IPS-18a (cell line): Measurements from ENCODE around the gene ADAMTS20.

ENCODE experiments used
- H3K27ac ChIP-seq: one replicate; pipeline ENCODE4 v1.5.1; 2013; ENCODE audit warnings: low read length
- H3K27me3 ChIP-seq: one replicate; pipeline ENCODE4 v1.6.1; 2013; ENCODE audit warnings: mild to moderate bottlenecking, low read length; ENCODE audit not compliant: control insufficient read depth, insufficient read depth
- H3K36me3 ChIP-seq: one replicate; pipeline ENCODE4 v1.6.1; 2013; ENCODE audit warnings: low read depth, low read length; ENCODE audit not compliant: control insufficient read depth
- H3K4me1 ChIP-seq: one replicate; pipeline ENCODE4 v1.6.1; 2013; ENCODE audit warnings: low read depth, low read length; ENCODE audit not compliant: control insufficient read depth
- H3K4me3 ChIP-seq: one replicate; pipeline ENCODE4 v1.5.1; 2013; ENCODE audit warnings: low read length
- H3K9ac ChIP-seq: one replicate; pipeline ENCODE4 v1.6.1; 2013; ENCODE audit warnings: mild to moderate bottlenecking, low read length, moderate library complexity
- H3K9me3 ChIP-seq: one replicate; pipeline ENCODE4 v1.6.1; 2013; ENCODE audit warnings: low read depth, low read length; ENCODE audit not compliant: control insufficient read depth

Gene ADAMTS20

GRCh38 chr12:43462080-43462479, 89.9 kb downstream of the ADAMTS20 start:
- H3K9me3 ChIP-seq: peaks cover under 1% of the 10 kb centered on the region
- no peak overlapping the region for H3K9ac ChIP-seq
- H3K27me3 ChIP-seq: no peaks in the 10 kb centered on the region
- no peak overlapping the region for H3K27ac ChIP-seq
- H3K4me3 ChIP-seq: no peak overlapping the region
- H3K4me1 ChIP-seq: no peaks in the 10 kb centered on the region
- no peaks in the 10 kb centered on the region for H3K36me3 ChIP-seq

GRCh38 chr12:43459285-43459684, 92.7 kb downstream of the ADAMTS20 start:
- H3K4me3 ChIP-seq: no peak overlapping the region
- peaks cover 7% of the 10 kb centered on the region for H3K9me3 ChIP-seq
- no peak overlapping the region for H3K27ac ChIP-seq
- H3K9ac ChIP-seq: no peak overlapping the region
- no peaks in the 10 kb centered on the region for H3K36me3 ChIP-seq
- H3K27me3 ChIP-seq: no peaks in the 10 kb centered on the region
- no peaks in the 10 kb centered on the region for H3K4me1 ChIP-seq

GRCh38 chr12:43453761-43454160, 98.2 kb downstream of the ADAMTS20 start:
- Histone ChIP-seq H3K9me3 (peaks cover 7% of the 10 kb centered on the region), H3K27me3 (no peaks in the 10 kb centered on the region), H3K36me3 (no peaks in the 10 kb centered on the region), H3K9ac (no peak overlapping the region), H3K4me1 (no peaks in the 10 kb centered on the region), H3K27ac (no peak overlapping the region), H3K4me3 (no peak overlapping the region)

GRCh38 chr12:43444940-43445564, 107.0 kb downstream of the ADAMTS20 start:
- Histone ChIP-seq H3K4me3 (no peak overlapping the region), H3K36me3 (no peaks in the 10 kb centered on the region), H3K9ac (no peak overlapping the region), H3K9me3 (no peaks in the 10 kb centered on the region), H3K4me1 (no peaks in the 10 kb centered on the region), H3K27me3 (no peaks in the 10 kb centered on the region), H3K27ac (no peak overlapping the region)

- H3K27ac ChIP-seq: no peak overlapping the region
- no peaks in the 10 kb centered on the region for H3K27me3 ChIP-seq
- no peaks in the 10 kb centered on the region for H3K36me3 ChIP-seq
- H3K9me3 ChIP-seq: no peaks in the 10 kb centered on the region
- H3K4me3 ChIP-seq: no peak overlapping the region
- H3K9ac ChIP-seq: no peak overlapping the region
- H3K4me1 ChIP-seq: no peaks in the 10 kb centered on the region
Measured at GRCh38 chr12:43436597-43436996, 115.4 kb downstream of the ADAMTS20 start.

- H3K36me3 ChIP-seq: no peaks in the 10 kb centered on the region
- no peaks in the 10 kb centered on the region for H3K4me1 ChIP-seq
- no peaks in the 10 kb centered on the region for H3K27me3 ChIP-seq
- no peak overlapping the region for H3K9ac ChIP-seq
- H3K27ac ChIP-seq: no peak overlapping the region
- H3K4me3 ChIP-seq: no peak overlapping the region
- H3K9me3 ChIP-seq: no peaks in the 10 kb centered on the region
Measured at GRCh38 chr12:43434614-43435013, 117.4 kb downstream of the ADAMTS20 start.

GRCh38 chr12:43428088-43428600, 123.9 kb downstream of the ADAMTS20 start:
- Histone ChIP-seq H3K27me3 (no peaks in the 10 kb centered on the region), H3K9me3 (no peaks in the 10 kb centered on the region), H3K9ac (no peak overlapping the region), H3K4me1 (no peaks in the 10 kb centered on the region), H3K36me3 (peaks cover 3% of the 10 kb centered on the region), H3K4me3 (no peak overlapping the region), H3K27ac (no peak overlapping the region)

GRCh38 chr12:43425361-43425760, 126.6 kb downstream of the ADAMTS20 start:
- Histone ChIP-seq H3K9ac (no peak overlapping the region), H3K27me3 (no peaks in the 10 kb centered on the region), H3K36me3 (peaks cover 3% of the 10 kb centered on the region), H3K27ac (no peak overlapping the region), H3K4me1 (no peaks in the 10 kb centered on the region), H3K4me3 (no peak overlapping the region), H3K9me3 (no peaks in the 10 kb centered on the region)

- no peak overlapping the region for H3K4me3 ChIP-seq
Measured at GRCh38 chr12:43416981-43417380, 135.0 kb downstream of the ADAMTS20 start.

GRCh38 chr12:43407816-43408645, 144.0 kb downstream of the ADAMTS20 start:
- H3K36me3 ChIP-seq: no peaks in the 10 kb centered on the region
- H3K27ac ChIP-seq: no peak overlapping the region
- H3K9me3 ChIP-seq: no peaks in the 10 kb centered on the region

More at GRCh38 chr12:43416981-43417380, 135.0 kb downstream of the ADAMTS20 start:
- H3K9ac ChIP-seq: no peak overlapping the region
- H3K4me1 ChIP-seq: peaks cover 4% of the 10 kb centered on the region
- no peak overlapping the region for H3K27ac ChIP-seq
- no peaks in the 10 kb centered on the region for H3K36me3 ChIP-seq
- H3K9me3 ChIP-seq: no peaks in the 10 kb centered on the region
- no peaks in the 10 kb centered on the region for H3K27me3 ChIP-seq

GRCh38 chr12:43406801-43407200, 145.2 kb downstream of the ADAMTS20 start:
- H3K27me3 ChIP-seq: no peaks in the 10 kb centered on the region
- H3K4me3 ChIP-seq: no peak overlapping the region
- no peaks in the 10 kb centered on the region for H3K4me1 ChIP-seq
- no peak overlapping the region for H3K9ac ChIP-seq
- H3K9me3 ChIP-seq: no peaks in the 10 kb centered on the region
- H3K36me3 ChIP-seq: no peaks in the 10 kb centered on the region
- H3K27ac ChIP-seq: no peak overlapping the region

More at GRCh38 chr12:43407816-43408645, 144.0 kb downstream of the ADAMTS20 start:
- Histone ChIP-seq H3K4me1 (peaks cover 5% of the 10 kb centered on the region), H3K9ac (no peak overlapping the region), H3K4me3 (no peak overlapping the region), H3K27me3 (no peaks in the 10 kb centered on the region)
